Stomach smooth muscle (tissue), 2 donors: ENCODE results near the gene DIP2B.

Source experiments
- H3K27ac ChIP-seq: one replicate; pipeline ENCODE4 v1.7.0; 2013; ENCODE audit warnings: mild to moderate bottlenecking, low read length, inconsistent platforms
- H3K27me3 ChIP-seq, 2 donors: one replicate each; pipeline ENCODE4 v1.7.0; 2013; ENCODE audit warnings: low read length in 2 of 2; ENCODE audit not compliant: insufficient read depth in 2 of 2, control insufficient read depth in 1 of 2
- H3K36me3 ChIP-seq, 2 donors: one replicate each; pipeline ENCODE4 v1.7.0; 2013; ENCODE audit warnings: low read length in 2 of 2; ENCODE audit not compliant: control insufficient read depth in 2 of 2, insufficient read depth in 2 of 2
- H3K4me1 ChIP-seq: one replicate; pipeline ENCODE4 v1.7.0; 2013; ENCODE audit warnings: low read length; ENCODE audit not compliant: control insufficient read depth, insufficient read depth
- H3K4me3 ChIP-seq, 2 donors: one replicate each; pipeline ENCODE4 v1.7.0; 2013; ENCODE audit warnings: low read length in 2 of 2
- H3K9ac ChIP-seq, 2 donors: one replicate each; pipeline ENCODE4 v1.7.0; 2013; ENCODE audit warnings: low read length in 2 of 2, mild to moderate bottlenecking in 1 of 2
- H3K9me3 ChIP-seq, 2 donors: one replicate each; pipeline ENCODE4 v1.7.0; 2013; ENCODE audit warnings: low read length in 2 of 2; ENCODE audit not compliant: control insufficient read depth in 2 of 2
- donor health status: healthy.
- donor health status: Pancreatic carcinoma.

DIP2B gene

DNA sequence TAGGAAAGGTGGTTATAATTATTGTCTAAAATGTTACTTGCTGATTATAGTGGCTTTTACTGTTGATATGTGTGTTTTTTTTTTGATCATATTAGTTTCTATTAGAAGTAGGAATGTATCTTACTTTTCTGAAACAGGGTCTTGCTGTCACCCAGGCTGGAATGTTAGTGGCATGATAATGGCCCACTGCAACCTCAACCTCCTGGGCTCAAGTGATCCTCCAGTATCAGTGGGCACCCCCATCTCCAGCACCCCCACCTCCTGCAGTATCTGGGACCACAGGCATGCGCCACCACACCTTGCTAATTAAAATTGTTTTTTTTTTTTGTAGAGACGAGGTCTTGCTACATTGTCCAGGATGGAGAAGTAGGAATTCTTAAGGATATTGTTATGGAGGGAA is 270.5 kb downstream of the DIP2B start:
- Histone ChIP-seq H3K4me3 (no peak overlapping the region), H3K27me3 (no peaks in the 10 kb centered on the region), H3K36me3 (peaks cover 2 to 3% of the 10 kb centered on the region in 2 donors), H3K9me3 (no peaks in the 10 kb centered on the region), H3K4me1 (no peaks in the 10 kb centered on the region), H3K27ac (no peak overlapping the region), H3K9ac (no peak overlapping the region)

DNA sequence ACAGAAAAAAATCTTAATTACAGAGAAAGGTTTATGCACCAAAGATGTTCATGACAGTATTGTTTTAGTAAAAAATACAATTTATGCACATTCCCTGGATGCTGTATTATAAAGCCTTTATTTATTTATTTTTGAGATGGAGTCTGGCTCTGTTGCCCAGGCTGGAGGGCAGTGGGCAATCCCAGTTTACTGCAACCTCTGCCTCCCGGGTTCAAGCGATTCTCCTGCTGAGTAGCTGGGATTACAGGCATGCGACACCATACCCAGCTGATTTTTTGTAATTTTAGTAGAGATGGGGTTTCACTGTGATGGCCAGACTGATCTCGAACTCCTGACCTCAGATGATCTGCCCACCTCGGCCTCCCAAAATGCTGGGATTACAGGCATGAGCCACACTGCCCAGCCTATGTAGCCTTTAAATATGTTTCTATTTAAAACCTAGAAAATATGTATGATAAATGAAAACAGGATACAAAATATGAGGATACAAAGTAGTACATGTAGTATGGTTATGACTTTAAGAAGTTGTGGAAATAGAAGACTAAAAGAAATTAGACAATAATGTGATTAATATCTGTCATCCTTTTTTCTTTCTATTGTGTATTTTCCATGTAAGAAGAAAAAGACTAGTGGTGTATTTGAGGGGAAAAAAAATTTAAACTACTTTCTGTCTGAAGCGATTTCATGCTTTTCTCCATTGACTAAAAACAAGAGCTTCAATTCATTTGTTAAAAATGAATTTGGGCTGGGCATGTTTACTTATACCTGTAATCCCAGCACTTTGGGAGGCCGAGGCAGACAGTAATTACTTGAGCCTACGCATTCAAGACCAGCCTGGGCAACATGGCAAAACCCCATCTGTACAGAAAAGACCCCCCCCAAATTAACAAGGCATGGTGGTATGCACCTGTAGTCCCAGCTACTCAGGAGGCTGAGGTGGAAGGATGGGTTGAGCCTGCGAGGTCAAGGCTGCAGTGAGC is 272.3 kb downstream of the DIP2B start:
- Histone ChIP-seq H3K9ac (no peak overlapping the region), H3K27me3 (no peaks in the 10 kb centered on the region), H3K36me3 (peaks cover 2 to 7% of the 10 kb centered on the region in 2 donors), H3K9me3 (no peaks in the 10 kb centered on the region), H3K4me1 (no peaks in the 10 kb centered on the region), H3K4me3 (no peak overlapping the region), H3K27ac (no peak overlapping the region)

GRCh38 chr12:50778663-50779590 is 274.1 kb downstream of the DIP2B start:
- Histone ChIP-seq H3K4me1 (no peaks in the 10 kb centered on the region), H3K27ac (no peak overlapping the region)

DNA sequence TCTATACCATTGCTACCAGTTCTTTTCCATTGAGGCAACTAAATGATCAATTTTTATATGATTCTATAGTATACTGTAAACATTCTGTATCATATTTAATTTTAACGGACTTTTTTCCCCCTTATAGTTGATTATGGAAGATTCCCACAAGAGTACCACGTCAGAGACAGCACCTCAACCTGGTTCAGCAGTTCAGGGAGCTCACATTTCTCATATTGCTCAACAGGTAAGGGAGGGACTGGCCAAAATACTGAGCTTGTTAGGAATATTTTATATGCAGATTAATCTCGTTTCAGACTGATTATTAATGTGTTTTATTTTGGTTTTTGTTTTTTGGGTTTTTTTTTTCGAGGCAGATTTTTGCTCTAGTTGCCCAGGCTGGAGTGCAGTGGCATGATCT is 275.2 kb downstream of the DIP2B start:
- no peak overlapping the region for H3K27ac ChIP-seq

More at GRCh38 chr12:50778663-50779590, 274.1 kb downstream of the DIP2B start:
- Histone ChIP-seq H3K36me3 (peaks cover 2 to 4% of the 10 kb centered on the region in 2 donors), H3K9me3 (no peaks in the 10 kb centered on the region), H3K4me3 (no peak overlapping the region), H3K27me3 (no peaks in the 10 kb centered on the region), H3K9ac (no peak overlapping the region)

DNA sequence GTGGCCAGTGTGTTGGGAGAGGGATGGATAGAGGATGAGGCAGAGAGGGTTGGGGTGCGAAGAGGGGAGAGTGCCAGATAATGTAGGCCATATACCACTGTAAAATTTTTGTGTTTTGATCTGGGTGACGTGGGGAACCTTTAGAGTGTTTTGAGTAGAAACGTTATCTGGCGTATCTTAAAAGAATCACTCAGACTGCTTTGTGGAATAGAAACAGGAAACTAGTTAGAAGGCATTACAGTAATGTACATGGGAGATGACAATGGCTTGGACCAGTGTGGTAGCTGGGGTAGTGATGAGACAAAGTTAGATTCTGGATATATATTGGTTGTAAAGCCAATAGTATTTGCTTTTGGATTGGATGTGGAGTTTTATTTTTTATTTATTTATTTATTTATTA is 279.7 kb downstream of the DIP2B start:
- H3K4me1 ChIP-seq = no peaks in the 10 kb centered on the region
- no peak overlapping the region for H3K9ac ChIP-seq
- H3K27ac ChIP-seq = no peak overlapping the region
- H3K27me3 ChIP-seq = no peaks in the 10 kb centered on the region
- peaks cover 3 to 4% of the 10 kb centered on the region in 2 donors for H3K36me3 ChIP-seq
- no peak overlapping the region for H3K4me3 ChIP-seq
- no peaks in the 10 kb centered on the region for H3K9me3 ChIP-seq

More for the DNA sequence above, 275.2 kb downstream of the DIP2B start:
- Histone ChIP-seq H3K27me3 (no peaks in the 10 kb centered on the region), H3K9ac (no peak overlapping the region), H3K9me3 (no peaks in the 10 kb centered on the region), H3K4me1 (no peaks in the 10 kb centered on the region), H3K36me3 (peaks cover 2 to 4% of the 10 kb centered on the region in 2 donors), H3K4me3 (no peak overlapping the region)

- peaks cover 3 to 4% of the 10 kb centered on the region in 2 donors for H3K36me3 ChIP-seq
- no peak overlapping the region for H3K4me3 ChIP-seq
- no peaks in the 10 kb centered on the region for H3K4me1 ChIP-seq
- H3K9me3 ChIP-seq = no peaks in the 10 kb centered on the region
- no peak overlapping the region for H3K9ac ChIP-seq
- H3K27me3 ChIP-seq = no peaks in the 10 kb centered on the region
- no peak overlapping the region for H3K27ac ChIP-seq
Observed at GRCh38 chr12:50785406-50786001, 280.7 kb downstream of the DIP2B start.

DNA sequence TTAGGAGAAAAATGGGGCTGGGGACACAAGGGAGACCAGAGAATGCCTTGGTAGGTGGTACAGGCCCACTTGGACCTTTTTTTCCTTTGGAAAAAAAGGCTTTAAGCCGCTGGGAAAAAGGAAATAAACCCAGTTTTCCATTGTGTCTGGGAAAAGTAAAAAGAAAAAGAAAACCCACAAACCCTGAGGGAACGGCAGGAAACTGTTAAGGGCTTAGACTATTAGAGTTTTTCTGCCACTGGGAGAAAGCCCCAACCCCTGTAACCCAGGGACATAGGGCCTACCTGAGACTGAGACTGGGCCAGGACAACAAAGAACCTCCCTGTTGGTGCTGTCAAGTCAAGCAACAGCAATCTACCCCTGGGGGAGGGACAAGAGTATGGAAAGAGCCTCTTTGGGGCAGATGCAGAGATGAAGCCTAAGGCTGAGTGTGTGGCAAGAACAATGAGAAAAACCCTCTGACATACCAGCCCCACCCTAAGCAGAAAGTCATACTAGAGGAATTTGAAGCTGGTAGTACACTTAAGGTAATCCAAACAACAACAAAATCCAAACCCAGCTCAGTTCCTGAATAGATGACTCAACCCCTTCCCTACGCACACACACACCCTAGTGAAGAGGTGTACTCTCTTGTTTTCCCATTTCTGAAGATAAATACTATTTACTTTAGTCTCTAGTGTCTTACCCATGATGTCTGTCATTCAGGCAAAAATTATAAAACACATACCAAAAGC is 281.9 kb downstream of the DIP2B start:
- Histone ChIP-seq H3K4me1 (no peaks in the 10 kb centered on the region), H3K9ac (no peak overlapping the region), H3K9me3 (no peaks in the 10 kb centered on the region), H3K27ac (no peak overlapping the region), H3K27me3 (no peaks in the 10 kb centered on the region), H3K36me3 (peaks cover 0 to 2% of the 10 kb centered on the region in 2 donors), H3K4me3 (no peak overlapping the region)

GRCh38 chr12:50787618-50788017 is 282.8 kb downstream of the DIP2B start:
- Histone ChIP-seq H3K4me1 (no peaks in the 10 kb centered on the region), H3K27ac (no peak overlapping the region), H3K27me3 (no peaks in the 10 kb centered on the region), H3K9ac (no peak overlapping the region), H3K9me3 (no peaks in the 10 kb centered on the region), H3K36me3 (peaks cover 0 to 2% of the 10 kb centered on the region in 2 donors), H3K4me3 (no peak overlapping the region)

- Histone ChIP-seq H3K36me3 (peaks cover 0 to 2% of the 10 kb centered on the region in 2 donors), H3K4me1 (no peaks in the 10 kb centered on the region), H3K9ac (no peak overlapping the region), H3K4me3 (no peak overlapping the region), H3K27me3 (no peaks in the 10 kb centered on the region), H3K27ac (no peak overlapping the region), H3K9me3 (no peaks in the 10 kb centered on the region)
Observed at GRCh38 chr12:50788561-50788960, 283.8 kb downstream of the DIP2B start.

- Histone ChIP-seq H3K27ac (no peak overlapping the region), H3K36me3 (peaks cover 0 to 2% of the 10 kb centered on the region in 2 donors), H3K4me3 (no peak overlapping the region), H3K9ac (no peak overlapping the region), H3K27me3 (no peaks in the 10 kb centered on the region), H3K9me3 (no peaks in the 10 kb centered on the region), H3K4me1 (no peaks in the 10 kb centered on the region)
Observed at GRCh38 chr12:50790081-50790480, 285.3 kb downstream of the DIP2B start.
